GM21526 (cell line): Measurements from ENCODE around the gene FRMD4A.

Source experiments
- ATAC-seq: cut with Tn5 transposase; IDR thresholded peaks from one replicate; pipeline ENCODE4 v1.9.1; 2021; ENCODE audit warnings: moderate library complexity; ENCODE audit not compliant: unreplicated experiment, low FRiP score

Gene FRMD4A

DNA sequence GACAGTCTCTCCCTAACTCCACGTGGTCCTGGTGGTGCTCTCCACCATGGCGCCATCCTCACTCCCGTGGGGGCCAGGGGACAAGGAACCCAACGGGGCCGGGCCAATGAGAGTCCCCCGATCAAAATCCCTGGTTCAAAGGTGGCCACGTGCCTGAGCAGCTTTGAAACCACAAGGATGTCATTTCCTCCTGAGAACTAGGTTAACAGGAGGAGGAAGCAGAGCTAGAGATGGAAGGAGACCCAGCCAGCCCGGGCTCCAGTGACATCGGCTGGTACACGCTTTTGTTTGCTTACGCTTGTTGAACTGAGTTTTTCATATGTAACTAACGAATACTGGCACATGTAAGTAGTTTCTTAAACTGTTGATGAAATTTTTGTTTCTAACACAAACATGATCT, 682.3 kb downstream of the FRMD4A start:
- ATAC-seq: no peak

- ATAC-seq: no peak
These were observed 685.9 kb downstream of the FRMD4A start for GRCh38 chr10:13644866-13645265.

GRCh38 chr10:13643016-13643415, 687.7 kb downstream of the FRMD4A start:
- no peak for ATAC-seq

- no peak for ATAC-seq
These were observed 688.4 kb downstream of the FRMD4A start for GRCh38 chr10:13642293-13642692.

- no peak for ATAC-seq
These were observed 692.8 kb downstream of the FRMD4A start for GRCh38 chr10:13637894-13638293.

- no peak for ATAC-seq
These were observed 693.3 kb downstream of the FRMD4A start for GRCh38 chr10:13637303-13637856.

GRCh38 chr10:13636776-13637175, 693.9 kb downstream of the FRMD4A start:
- no peak for ATAC-seq

GRCh38 chr10:13634207-13634606, 696.5 kb downstream of the FRMD4A start:
- no peak for ATAC-seq

GRCh38 chr10:13633689-13634088, 697.0 kb downstream of the FRMD4A start:
- ATAC-seq: no peak

DNA sequence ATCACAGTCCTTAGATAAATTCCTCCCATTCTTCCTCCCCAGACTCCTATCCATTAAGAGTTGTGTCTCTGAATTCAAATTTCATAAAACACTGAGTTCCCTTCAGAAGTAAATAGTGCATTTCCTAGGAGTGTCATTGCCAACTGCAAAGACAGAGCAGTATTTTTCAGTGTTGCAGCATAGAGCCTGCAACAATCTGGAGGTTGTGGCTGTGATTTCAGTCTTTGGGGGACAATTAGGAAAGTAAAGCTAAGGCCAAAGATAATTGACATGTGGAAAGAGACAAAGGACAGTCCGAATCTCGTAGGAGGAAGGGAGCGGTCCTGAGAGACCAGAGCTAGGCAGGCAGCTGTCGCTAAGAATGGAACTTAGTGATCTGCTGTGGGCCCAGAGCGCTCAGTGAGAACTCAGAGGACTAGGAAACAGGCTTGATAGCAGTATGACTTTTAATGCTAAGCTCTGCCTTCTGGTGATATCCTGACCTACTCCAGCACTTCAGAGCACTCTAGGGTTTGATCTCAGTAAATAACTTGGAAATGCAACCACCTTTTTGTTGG, 697.8 kb downstream of the FRMD4A start:
- no peak for ATAC-seq

DNA sequence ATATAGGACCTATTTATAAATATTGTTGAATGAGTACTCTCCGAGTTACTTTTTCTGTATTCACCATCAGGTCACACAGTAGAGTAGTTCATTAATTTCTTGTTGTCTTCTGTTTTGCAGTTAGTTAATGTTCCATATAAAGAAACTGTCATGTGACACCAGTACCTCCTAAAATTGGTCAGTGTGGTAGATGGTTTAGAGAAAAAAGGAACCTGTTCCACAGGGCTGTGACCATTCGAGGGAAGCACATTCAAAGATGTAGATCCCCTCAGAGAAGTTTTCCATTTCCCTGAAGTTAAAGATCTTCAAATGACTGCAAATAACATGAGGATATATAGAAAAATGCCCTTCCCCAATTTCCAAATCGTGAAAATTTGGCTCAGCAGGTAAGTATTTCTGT, 698.3 kb downstream of the FRMD4A start:
- no peak for ATAC-seq

DNA sequence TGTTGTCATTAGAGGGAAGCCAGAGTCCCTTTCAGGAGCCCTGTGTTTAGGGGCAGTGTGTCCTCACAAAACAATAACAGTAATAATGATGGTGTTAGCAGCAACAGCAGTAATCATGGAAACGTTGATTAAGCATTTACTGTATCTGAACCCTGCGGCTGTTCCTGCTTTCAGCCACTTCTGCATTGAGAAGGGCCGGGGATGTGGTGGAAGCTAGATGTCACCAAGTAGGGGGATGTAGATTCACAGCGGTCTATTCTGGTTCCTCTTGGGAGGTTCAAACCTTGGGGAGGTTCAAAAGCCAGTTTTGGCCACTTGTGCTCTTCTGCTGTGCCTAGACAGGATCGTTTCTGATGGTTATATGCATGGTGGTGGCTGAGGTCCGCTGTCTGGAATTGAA, 699.1 kb downstream of the FRMD4A start:
- ATAC-seq: no peak

DNA sequence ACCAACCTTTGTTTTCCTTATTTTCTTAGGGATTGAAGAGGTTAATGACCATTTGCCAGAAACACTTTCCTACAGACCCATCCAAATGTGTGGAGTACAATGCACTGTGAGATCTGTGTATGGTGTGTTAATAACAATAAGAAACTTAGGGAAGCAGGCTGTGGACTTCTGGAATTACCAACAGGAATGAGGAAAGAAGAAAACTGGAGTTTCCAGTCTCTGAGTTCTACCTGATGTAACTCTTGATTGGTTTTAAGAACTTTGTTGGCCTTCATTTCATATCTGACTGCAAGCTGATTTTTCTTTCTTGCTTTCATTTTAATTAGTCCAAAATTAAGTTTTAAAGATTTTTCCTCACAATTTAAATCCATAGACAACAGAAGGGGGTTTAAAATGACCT, 700.5 kb downstream of the FRMD4A start:
- ATAC-seq: no peak

DNA sequence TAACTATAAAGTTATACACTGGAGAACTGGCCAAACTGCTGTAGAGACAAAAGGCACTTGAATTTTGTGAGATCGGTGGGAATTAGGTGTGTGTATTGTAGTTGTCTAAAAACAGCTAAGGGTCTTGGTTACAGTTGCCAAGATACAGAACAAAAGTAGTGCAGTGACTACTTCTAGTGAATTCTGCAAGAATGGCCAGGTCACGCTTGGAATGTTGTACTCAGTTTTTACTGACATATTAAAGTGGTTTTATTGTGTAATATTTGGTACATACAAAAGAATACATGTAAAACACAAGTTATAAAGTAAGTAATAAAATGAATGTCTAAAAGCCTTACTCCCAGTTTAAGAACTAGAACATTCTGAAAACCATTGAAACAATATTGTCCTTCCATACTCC, 701.6 kb downstream of the FRMD4A start:
- ATAC-seq: no peak

DNA sequence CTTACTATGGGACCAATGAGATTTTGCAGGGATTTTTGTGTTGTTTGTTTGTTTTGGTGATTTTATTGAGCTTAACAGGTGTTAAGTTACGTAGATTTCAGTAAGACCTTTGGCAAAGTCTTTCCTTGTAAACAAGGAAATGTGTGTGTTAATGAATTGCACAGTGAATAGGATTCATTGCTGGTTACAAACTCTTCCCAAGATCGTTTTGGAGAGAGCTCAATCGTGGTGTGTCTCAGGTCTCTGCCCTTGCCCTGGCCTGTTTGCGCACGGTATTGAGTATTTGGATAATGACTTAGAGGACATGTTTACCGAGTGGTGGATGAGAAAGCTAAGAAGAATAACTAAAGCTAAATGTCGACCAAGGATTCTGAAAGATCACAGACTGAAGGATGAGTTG, 702.1 kb downstream of the FRMD4A start:
- no peak for ATAC-seq

GRCh38 chr10:13627459-13628310, 703.0 kb downstream of the FRMD4A start:
- no peak for ATAC-seq

DNA sequence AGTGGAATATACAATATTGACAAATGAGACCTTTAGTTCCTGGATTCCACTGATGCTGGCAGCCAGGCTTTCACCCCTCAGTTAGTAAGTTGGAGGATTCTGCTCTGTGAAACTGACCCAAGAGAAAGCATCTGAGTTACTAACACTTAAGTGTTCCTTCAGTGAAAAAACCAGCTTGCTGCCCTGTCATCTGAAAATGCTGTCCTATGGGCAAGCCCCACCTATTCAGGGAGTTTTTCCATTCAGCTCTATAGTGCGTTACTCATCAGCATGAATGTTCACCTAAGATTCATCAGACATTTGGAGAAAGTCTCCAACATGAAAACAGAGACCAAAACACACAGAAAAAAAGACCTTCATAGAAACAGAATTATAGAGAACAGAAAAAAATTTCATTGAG, 706.1 kb downstream of the FRMD4A start:
- ATAC-seq: no peak

DNA sequence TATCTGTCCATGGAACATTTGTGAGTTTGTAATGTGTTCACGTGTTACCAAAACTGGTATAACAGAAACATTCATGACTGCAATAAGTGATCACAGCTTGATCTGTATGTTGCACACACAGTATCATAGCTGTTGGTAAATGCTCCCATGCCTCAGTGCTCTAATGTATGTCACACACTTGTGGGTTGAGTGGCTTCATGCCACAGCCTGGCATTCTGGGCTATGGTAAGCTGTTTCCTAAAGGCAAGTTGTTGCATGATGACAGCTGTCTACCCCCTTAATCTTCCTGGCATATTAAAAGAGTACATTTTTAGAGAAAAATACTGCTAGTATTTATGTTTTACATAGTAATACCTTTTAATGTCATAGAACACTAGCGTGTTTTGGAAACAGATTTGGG, 708.8 kb downstream of the FRMD4A start:
- no peak for ATAC-seq

DNA sequence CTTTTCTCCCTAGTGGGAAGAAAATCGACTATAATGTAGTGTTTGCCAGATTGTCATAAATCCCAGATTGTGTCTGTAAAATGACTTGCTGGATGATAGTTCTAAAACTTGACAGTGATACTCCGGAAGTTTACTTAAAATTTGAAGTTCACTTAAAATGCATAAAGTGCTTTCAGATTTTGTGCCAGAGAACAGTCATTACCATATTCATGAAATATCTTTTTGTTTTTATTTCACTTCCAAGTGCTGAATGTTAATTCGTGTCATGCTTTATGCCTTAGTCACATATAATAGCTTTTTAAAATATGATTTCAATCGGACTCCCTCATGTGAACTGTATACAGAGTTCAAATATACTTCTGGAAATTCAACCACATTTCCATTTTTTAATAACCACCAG, 713.6 kb downstream of the FRMD4A start:
- ATAC-seq: no peak

GRCh38 chr10:13615650-13616300, 714.9 kb downstream of the FRMD4A start:
- no peak for ATAC-seq

DNA sequence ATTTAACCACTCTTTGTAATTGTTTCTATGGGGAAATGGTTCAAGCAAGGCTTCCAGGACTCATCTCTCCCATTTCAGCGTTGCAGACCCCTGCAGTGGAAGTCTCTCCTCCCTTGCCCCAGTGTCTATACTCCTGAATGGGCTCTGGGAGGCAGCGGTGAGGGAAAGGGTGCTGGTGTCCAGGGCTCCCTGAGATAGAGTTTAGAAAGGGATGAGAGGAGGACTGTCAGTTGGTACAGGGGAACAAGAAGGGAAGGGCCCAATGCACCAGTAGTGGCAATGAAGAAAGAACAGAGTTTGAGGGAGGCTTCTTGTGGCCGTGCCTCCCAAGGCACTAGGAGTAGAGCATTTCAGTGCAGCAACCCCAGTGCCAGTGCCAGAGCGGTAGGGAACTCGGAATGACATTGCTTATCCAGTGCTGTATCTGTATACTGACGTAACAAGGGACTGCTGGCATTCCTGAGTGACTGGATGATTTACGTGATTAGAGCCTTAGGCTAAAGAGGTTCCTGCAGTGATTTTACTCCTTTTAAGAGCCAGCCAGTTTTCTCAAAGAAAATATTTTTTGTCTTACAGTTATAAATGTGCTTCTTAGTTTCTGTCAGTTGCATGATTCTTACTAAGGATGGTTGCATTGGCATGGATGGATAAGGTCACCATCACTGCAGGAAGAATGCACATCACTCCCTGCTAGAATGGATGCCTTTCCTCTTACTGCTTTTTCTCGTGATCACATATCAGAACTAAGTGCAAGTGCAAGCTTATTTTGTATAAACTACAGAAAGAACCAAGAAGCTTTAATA, 716.0 kb downstream of the FRMD4A start:
- ATAC-seq: no peak
